Measurements from ENCODE around the gene DNAJC17.

DNA sequence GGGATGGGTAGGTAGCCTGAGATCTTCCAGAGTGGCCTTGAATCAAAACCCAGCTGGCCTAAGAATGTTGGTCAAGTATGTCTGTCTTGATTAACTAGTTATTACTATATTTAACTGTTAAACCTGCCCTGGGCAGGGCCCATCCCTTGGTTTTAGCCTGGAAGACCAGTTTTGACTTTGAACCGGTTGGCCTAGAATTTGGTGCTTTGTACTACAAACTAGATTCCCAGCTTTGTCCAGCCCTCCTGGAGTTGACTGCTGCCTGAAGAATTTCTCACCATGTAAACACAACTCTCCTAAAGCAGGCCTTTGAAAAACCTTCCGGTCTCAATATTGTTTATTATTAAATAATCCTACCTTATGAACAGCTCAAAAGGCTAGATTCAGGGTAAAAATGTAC, 21.5 kb downstream of the DNAJC17 start:
- TF ChIP-seq, protein P1, sequence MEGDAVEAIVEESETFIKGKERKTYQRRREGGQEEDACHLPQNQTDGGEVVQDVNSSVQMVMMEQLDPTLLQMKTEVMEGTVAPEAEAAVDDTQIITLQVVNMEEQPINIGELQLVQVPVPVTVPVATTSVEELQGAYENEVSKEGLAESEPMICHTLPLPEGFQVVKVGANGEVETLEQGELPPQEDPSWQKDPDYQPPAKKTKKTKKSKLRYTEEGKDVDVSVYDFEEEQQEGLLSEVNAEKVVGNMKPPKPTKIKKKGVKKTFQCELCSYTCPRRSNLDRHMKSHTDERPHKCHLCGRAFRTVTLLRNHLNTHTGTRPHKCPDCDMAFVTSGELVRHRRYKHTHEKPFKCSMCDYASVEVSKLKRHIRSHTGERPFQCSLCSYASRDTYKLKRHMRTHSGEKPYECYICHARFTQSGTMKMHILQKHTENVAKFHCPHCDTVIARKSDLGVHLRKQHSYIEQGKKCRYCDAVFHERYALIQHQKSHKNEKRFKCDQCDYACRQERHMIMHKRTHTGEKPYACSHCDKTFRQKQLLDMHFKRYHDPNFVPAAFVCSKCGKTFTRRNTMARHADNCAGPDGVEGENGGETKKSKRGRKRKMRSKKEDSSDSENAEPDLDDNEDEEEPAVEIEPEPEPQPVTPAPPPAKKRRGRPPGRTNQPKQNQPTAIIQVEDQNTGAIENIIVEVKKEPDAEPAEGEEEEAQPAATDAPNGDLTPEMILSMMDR (IDR thresholded peaks at IDR 0.05), result no peak
- no peak for TF ChIP-seq EZH2 (IDR thresholded peaks at IDR 0.05; ENCODE audit: borderline replicate concordance, insufficient read depth, low read depth, low read length, poor library complexity, severe bottlenecking)
